GM18873 (cell line): ENCODE measurements around the gene NCCRP1.
"Not testable (repeated sequence)": the region's sequence is repeated elsewhere in the genome, so short reads cannot be mapped to it uniquely, and the experiment has no call there.

Source experiments
- ATAC-seq: cut with Tn5 transposase; IDR thresholded peaks from one replicate; pipeline ENCODE4 v1.9.1; 2021; ENCODE audit warnings: mild to moderate bottlenecking, moderate library complexity, moderate number of reproducible peaks; ENCODE audit not compliant: unreplicated experiment, low FRiP score

Gene NCCRP1

DNA sequence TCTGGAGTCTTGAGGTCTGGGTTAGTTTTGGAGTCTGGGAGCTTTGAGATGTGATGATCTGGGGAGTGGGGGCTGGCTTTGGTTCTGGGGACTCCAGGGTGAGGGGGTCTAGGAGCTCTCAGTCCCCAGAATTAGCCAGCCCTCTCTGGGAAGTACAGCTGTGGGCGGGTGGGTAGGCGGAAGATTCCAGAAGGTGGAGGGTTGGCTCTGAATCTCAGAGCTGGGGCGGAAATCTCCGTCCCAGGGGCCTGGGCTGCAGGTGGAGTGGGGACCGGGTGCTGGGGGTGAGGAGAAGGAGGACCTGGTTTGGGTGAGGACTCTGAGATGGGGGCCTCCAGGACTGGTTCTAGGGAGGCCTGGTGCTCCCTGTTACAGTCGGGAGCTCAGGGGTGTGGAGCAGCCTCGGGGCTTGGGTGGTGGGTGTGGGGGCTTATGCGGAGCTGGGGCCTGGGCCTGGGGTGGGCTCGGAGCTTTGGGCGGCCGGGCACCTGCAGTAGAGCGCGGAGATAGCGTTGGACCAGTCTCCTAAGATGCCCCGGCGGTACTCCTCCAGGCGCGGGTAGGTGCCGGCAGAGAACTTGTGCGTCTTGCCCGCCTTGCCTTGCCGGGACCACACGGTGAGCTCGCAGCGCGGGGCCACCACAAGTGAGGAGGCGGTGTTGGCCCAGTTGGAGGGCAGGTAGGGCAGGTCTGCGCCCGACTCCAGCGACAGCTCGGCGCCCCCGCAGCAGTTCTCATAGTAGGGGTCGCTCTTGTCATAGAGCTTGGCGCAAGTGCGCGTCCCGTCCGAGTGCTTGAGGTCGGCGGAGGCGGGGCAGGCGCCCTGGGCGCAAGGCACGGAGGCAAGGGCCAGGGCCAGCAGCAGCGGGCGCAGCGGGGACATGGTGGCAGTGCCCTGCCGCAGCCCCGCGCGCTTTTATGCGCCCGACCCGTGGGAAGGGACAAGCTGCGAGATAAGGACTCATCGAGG, 6.9 kb downstream of the NCCRP1 start, which contains the start of gene SYCN:
Gene SYCN, minus strand, starts transcription at position 892 of the 970 bp plus-strand sequence. Its CDS starts 9 bp downstream, at position 883.
- no peak for ATAC-seq

DNA sequence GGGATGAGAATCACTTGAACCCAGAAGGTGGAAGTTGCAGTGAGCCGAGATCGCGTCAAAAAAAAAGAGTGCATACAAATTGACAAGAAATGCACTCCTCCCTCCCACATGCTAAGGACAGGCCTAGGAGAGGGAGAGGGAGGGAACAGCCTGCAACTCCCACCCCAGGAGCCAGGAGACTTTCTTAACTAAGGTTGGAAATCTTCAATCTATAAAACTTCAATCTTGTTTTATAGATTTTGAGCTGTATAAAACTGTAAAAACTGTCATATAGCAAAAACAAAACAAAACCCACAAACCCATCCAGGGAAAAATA, 8.6 kb downstream of the NCCRP1 start:
- ATAC-seq: no peak

DNA sequence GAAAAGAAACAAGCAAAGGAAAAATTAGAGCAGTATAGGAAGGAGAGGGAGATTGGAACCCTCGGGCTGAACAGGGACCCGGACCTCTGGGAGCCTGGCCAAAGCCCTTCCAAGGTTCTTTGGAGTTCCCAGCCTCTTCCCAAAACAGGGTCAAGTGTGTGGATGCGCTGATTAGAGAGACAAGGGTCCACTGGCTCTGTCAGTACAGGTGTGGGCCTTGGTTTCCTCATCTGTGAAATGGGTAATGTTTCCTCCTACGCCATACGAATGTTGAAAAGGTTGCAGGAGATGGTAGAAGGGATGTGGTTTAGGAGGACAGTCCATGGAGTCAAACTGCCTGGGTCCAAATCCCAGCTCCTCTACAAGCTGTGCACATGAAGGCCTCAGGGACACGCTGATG, 9.4 kb downstream of the NCCRP1 start:
- no peak for ATAC-seq

DNA sequence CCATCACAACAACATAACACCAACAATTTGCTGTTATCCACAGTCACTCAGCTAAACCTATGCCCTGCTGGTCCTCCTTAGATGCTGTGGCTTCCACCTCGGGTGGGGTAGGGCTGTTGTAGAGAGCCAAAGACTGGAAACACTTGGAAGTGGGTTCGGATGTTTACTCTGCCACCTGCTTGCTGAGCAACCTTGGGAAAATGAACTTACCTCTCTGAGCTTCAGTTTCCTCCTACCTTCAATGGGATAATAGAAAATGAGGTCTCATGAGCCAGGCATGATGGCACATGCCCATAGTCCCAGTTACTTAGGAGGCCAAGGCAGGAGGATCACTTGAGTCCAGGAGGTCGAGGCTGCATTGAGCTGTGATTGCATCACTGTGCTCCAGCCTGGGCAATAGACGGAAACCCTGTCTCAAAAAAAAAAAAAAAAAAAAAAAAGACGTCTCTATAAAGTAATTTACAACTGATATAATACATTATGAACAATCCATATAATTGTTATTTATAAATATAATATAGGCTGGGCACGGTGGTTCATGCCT, 10.6 kb downstream of the NCCRP1 start:
- no peak for ATAC-seq

DNA sequence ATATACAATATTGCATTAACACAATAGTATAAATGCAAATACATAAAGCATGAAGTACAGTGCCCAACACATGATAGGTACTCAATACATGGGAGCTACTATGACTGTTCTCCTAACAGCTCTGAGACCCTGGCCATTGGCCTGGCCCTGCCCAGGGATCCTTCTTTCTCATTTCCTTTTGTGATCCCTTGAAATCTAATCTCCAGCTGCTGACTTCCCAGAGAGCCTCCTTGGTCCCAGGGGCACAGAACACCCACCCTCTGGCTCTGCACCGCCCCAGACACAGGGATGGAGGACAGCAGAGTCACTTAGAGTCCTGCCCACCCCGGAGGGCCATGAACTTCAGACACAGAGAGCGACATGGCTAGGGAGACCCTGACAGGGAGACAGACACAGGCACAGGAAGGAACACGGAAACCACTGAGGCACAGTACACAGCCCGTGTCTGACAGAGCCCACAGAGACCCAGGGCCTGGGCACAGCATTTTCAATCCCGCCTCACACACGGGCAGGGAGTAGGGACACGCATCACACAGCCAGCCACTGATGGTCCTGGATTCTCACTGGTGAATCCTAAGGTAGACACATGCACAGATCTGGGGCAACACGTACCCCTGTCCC, 11.5 kb downstream of the NCCRP1 start:
- ATAC-seq: no peak

GRCh38 chr19:39209196-39209595, 12.4 kb downstream of the NCCRP1 start:
- ATAC-seq: no peak

GRCh38 chr19:39211731-39212374, 15.1 kb downstream of the NCCRP1 start:
- ATAC-seq: no peak

DNA sequence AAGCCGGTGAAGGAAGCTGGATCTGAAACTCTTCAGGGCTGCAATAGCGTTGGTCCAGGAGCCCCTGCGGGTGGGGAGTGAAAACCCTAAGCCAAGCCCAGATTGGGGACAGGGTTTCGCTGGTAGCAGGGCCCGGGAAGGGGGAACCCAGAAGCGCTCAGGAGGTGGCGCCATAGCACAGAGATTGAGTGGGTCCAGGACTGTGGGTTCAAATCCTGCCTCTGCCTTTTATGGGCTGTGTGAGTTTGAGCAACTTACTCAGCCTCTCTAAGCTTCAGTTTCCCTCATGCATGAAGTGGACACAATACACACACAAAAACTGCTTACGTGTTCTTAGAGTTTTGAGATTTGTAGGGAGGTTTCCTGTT, 15.6 kb downstream of the NCCRP1 start:
- ATAC-seq: no peak

- ATAC-seq: not testable (repeated sequence)
Measured at GRCh38 chr19:39215323-39215722, 18.6 kb downstream of the NCCRP1 start.

GRCh38 chr19:39217094-39217493, 20.3 kb downstream of the NCCRP1 start:
- no peak for ATAC-seq

DNA sequence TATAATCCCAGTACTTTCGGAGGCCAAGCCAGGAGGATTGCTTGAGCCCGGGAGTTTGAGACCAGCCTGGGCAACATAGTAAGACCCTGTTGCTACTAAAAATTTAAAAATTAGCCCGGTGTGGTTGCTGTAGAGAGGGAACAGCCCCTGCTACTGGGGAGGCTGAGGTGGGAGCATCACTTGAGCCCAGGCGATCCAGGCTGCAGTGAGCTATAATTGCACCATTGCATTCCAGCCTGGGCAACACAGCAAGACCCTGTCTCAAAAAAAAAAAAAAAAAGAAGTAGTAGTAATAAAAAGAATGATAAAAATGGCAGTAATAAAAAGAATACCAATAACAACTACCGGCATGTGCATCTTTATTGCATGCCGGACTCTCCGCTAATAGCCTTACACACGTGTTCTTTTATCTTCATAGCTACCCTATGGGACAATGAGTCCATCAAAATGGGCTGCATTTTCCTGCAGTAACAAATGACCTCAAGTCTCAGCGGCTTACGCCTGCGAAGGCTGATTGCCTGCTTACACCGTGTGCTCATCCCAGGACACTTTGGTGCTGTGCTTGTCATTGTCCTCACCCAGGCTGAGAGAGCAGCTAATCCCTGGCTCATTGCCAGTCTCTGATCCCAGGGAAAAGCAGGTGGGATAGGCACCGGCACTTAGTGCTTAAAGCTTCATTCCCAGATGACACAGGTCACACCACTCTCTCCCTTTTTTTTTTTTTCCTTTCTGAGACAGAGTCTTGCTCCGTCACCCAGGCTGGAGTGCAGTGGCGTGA, 21.7 kb downstream of the NCCRP1 start:
- ATAC-seq: no peak

GRCh38 chr19:39219108-39219507, 22.3 kb downstream of the NCCRP1 start:
- not testable (repeated sequence) for ATAC-seq

- no peak for ATAC-seq
Measured at GRCh38 chr19:39223703-39224279, 27.0 kb downstream of the NCCRP1 start.

GRCh38 chr19:39224910-39225309, 28.1 kb downstream of the NCCRP1 start:
- no peak for ATAC-seq

DNA sequence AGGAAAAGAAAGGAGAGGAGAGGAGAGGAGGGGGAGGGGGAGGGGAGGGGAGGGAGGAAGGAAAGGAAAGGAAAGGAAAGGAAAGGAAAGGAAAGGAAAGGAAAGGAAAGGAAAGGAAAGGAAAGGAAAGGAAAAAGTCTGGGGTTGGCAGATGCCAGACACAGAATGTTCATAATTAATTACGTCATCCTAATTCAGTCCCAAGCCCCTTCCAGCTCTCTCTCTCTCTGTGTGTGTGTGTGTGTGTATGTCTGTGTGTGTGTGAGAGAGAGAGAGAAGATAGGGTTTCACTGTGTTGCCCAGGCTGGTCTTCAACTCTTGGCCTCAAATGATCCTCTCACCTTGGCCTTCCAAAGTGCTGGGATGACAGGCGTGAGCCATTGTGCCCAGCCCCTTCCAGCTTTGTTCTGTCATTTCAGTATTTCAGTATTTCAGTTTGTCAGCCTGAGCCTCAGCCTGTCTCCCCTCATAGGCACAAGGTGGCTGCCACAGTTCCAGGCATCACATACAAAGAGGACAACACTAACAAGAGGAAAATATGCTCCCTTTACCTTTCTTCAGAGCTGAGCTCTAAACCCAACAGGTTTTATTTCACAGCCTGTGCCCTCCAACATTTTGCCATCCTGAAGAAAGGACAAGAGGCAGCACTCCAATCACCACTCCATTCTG, 33.5 kb downstream of the NCCRP1 start:
- ATAC-seq: no peak

- ATAC-seq: no peak
Measured at GRCh38 chr19:39232708-39233107, 35.9 kb downstream of the NCCRP1 start.

DNA sequence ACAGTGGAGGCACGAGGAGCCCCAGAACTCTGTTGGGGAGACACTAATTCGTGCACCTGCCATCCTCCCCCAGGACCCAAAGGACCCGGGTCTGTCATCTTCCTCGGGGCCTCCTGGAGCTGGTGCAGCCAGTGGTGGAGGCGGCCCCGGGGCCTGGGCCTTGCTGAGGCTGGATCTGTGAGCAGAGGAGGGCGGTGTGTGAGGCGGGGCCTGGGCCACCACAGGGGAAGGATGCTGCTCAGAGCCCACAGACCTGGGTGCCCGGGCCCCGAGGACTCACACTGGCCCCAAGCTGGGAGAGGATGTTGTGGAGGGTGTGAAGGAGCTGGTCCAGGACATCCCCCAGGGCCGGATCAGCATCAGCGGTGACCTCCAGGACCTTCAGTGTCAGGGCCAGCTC, 39.8 kb downstream of the NCCRP1 start:
- no peak for ATAC-seq

- no peak for ATAC-seq
Measured at GRCh38 chr19:39237200-39238184, 40.7 kb downstream of the NCCRP1 start.
